ENCODE results near the gene NOX1. TPM values are rescaled to one million over a fixed set of nuclear protein-coding genes. Genes with fewer than 3 reads are reported as not detected.
A peak's percentile ranks its signal among the peaks of the same experiment; 100 is the strongest.

The NOX1 gene
- total RNA-seq, 1 experiment from 2014 or later, result not detected

GRCh38 chrX:100895365-100896075 lies 21.4 kb upstream of the NOX1 start:
- Histone ChIP-seq H2AFZ (no peak overlapping the region), H3K4me1 (replicated peaks; ENCODE audit: insufficient read depth) (peaks cover 10% of the 10 kb centered on the region), H3F3A (ENCODE audit: insufficient read depth, low read depth) (no peaks in the 10 kb centered on the region), H3K79me2 (ENCODE audit: low read depth) (no peaks in the 10 kb centered on the region), H3K9me3 (ENCODE audit: insufficient read depth, low read depth) (no peaks in the 10 kb centered on the region), H3K27me3 (ENCODE audit: insufficient read depth, low read depth) (no peaks in the 10 kb centered on the region), H3K9me2 (ENCODE audit: insufficient read depth) (no peaks in the 10 kb centered on the region), H3K4me3 (no peak overlapping the region), H3K4me2 (no peak overlapping the region), H3K27ac (no peak overlapping the region), H3K36me3 (ENCODE audit: low read depth) (no peaks in the 10 kb centered on the region), H4K20me1 (ENCODE audit: insufficient read depth) (no peaks in the 10 kb centered on the region)
- no TSS peak for BruUV-seq (replicated peaks)
- ChIA-PET CTCF (no interaction called here), POLR2A (ENCODE audit: unreplicated experiment) (interaction anchor here (0.5 kb wide), 1 partner anchor 33 kb away, joined by 4 read pairs; the partner anchor contains the start of gene XKRX)
- intact Hi-C loops (cut with micrococcal nuclease; ENCODE audit: unreplicated experiment), result loop anchor here (1.0 to 5.0 kb wide), 5 partner anchors 33 to 392 kb away; partner anchors contain the start of genes CENPI and XKRX
- no peak for TF ChIP-seq EZH2 (IDR thresholded peaks at IDR 0.05; ENCODE audit: low read depth)
- TF ChIP-seq, protein P1, sequence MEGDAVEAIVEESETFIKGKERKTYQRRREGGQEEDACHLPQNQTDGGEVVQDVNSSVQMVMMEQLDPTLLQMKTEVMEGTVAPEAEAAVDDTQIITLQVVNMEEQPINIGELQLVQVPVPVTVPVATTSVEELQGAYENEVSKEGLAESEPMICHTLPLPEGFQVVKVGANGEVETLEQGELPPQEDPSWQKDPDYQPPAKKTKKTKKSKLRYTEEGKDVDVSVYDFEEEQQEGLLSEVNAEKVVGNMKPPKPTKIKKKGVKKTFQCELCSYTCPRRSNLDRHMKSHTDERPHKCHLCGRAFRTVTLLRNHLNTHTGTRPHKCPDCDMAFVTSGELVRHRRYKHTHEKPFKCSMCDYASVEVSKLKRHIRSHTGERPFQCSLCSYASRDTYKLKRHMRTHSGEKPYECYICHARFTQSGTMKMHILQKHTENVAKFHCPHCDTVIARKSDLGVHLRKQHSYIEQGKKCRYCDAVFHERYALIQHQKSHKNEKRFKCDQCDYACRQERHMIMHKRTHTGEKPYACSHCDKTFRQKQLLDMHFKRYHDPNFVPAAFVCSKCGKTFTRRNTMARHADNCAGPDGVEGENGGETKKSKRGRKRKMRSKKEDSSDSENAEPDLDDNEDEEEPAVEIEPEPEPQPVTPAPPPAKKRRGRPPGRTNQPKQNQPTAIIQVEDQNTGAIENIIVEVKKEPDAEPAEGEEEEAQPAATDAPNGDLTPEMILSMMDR (conservative IDR thresholded peaks at IDR 0.05), result peak; percentile 73
- DNase-seq, result peak; percentile 27 to 52

- ChIA-PET POLR2A (ENCODE audit: unreplicated experiment) (no interaction called here), CTCF (no interaction called here)
- no peak overlapping the region for H3K4me2 ChIP-seq
Measured at GRCh38 chrX:100883654-100884053, 9.5 kb upstream of the NOX1 start.

DNA sequence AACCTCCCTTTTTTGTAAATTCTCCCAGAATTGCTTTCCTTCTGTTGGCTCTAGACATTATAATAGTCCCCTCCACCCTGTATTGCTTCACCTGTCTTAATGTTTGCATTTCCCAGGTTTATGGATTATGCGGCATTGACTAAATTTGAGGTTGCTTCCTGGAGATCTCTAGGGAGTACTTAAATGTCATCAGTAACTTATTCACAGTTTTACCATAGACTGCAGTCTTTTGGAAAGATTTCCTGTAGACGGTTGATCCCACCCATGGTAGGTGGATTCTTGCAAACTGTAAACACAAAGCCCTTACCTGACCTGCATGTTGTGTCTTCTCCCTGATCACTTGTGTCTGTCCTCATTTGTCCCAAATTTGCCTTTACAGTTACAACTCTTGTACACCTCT lies 6.2 kb upstream of the NOX1 start:
- Histone ChIP-seq H3K27me3 (ENCODE audit: insufficient read depth, low read depth) (no peaks in the 10 kb centered on the region), H3K4me1 (replicated peaks; ENCODE audit: insufficient read depth) (no peaks in the 10 kb centered on the region), H3F3A (ENCODE audit: insufficient read depth, low read depth) (no peaks in the 10 kb centered on the region), H3K79me2 (ENCODE audit: low read depth) (no peaks in the 10 kb centered on the region), H3K9me2 (ENCODE audit: insufficient read depth) (no peaks in the 10 kb centered on the region), H3K27ac (no peak overlapping the region), H3K36me3 (ENCODE audit: low read depth) (no peaks in the 10 kb centered on the region), H4K20me1 (ENCODE audit: insufficient read depth) (no peaks in the 10 kb centered on the region), H3K9me3 (ENCODE audit: insufficient read depth, low read depth) (no peaks in the 10 kb centered on the region), H3K4me2 (no peak overlapping the region), H2AFZ (no peak overlapping the region), H3K4me3 (no peak overlapping the region)
- ChIA-PET CTCF (no interaction called here), POLR2A (ENCODE audit: unreplicated experiment) (no interaction called here)
- intact Hi-C loops (cut with micrococcal nuclease; ENCODE audit: unreplicated experiment), result no loop called here
- no peak for DNase-seq
- TF ChIP-seq EZH2 (IDR thresholded peaks at IDR 0.05; ENCODE audit: low read depth), result no peak
- TF ChIP-seq, protein P1 (conservative IDR thresholded peaks at IDR 0.05), result no peak
- BruUV-seq (replicated peaks), result no TSS peak

More at GRCh38 chrX:100883654-100884053, 9.5 kb upstream of the NOX1 start:
- no peaks in the 10 kb centered on the region for H4K20me1 ChIP-seq (ENCODE audit: insufficient read depth)
- H3K79me2 ChIP-seq (ENCODE audit: low read depth), result no peaks in the 10 kb centered on the region
- intact Hi-C loops (cut with micrococcal nuclease; ENCODE audit: unreplicated experiment), result no loop called here
- no peaks in the 10 kb centered on the region for H3K9me2 ChIP-seq (ENCODE audit: insufficient read depth)
- H3K9me3 ChIP-seq (ENCODE audit: insufficient read depth, low read depth), result no peaks in the 10 kb centered on the region
- H2AFZ ChIP-seq, result no peak overlapping the region
- no peak overlapping the region for H3K27ac ChIP-seq
- no TSS peak for BruUV-seq (replicated peaks)
- H3K27me3 ChIP-seq (ENCODE audit: insufficient read depth, low read depth), result no peaks in the 10 kb centered on the region
- TF ChIP-seq, protein P1 (conservative IDR thresholded peaks at IDR 0.05), result no peak
- no peak for TF ChIP-seq EZH2 (IDR thresholded peaks at IDR 0.05; ENCODE audit: low read depth)
- DNase-seq, result no peak
- H3K4me1 ChIP-seq (replicated peaks; ENCODE audit: insufficient read depth), result no peaks in the 10 kb centered on the region
- no peak overlapping the region for H3K4me3 ChIP-seq
- H3F3A ChIP-seq (ENCODE audit: insufficient read depth, low read depth), result no peaks in the 10 kb centered on the region
- no peaks in the 10 kb centered on the region for H3K36me3 ChIP-seq (ENCODE audit: low read depth)

Data from PC-9 (cell line).